Cardiac fibroblast (primary cell): ENCODE data around the gene SLC22A23.

Source experiments
- DNase-seq, 2 donors: peaks; one replicate each; pipeline versions ENCODE4 v3.0.0 to v3.0.0-alpha.2; 2010; ENCODE audit warnings: low read depth in 2 of 2
- H3K4me3 ChIP-seq, 2 donors: replicated peaks in 1 of 2; 1 replicate in 1 of 2; 2 replicates in 1 of 2; pipeline ENCODE4 v1.5.1; 2011; ENCODE audit warnings: low read depth in 2 of 2, low read length in 2 of 2, mild to moderate bottlenecking in 2 of 2, moderate library complexity in 1 of 2
- TF ChIP-seq, protein P1 (sequence below): IDR thresholded peaks from one replicate; pipeline ENCODE4 v1.5.1; 2011; ENCODE audit warnings: low read depth, mild to moderate bottlenecking, low read length, inconsistent platforms

Gene SLC22A23

DNA sequence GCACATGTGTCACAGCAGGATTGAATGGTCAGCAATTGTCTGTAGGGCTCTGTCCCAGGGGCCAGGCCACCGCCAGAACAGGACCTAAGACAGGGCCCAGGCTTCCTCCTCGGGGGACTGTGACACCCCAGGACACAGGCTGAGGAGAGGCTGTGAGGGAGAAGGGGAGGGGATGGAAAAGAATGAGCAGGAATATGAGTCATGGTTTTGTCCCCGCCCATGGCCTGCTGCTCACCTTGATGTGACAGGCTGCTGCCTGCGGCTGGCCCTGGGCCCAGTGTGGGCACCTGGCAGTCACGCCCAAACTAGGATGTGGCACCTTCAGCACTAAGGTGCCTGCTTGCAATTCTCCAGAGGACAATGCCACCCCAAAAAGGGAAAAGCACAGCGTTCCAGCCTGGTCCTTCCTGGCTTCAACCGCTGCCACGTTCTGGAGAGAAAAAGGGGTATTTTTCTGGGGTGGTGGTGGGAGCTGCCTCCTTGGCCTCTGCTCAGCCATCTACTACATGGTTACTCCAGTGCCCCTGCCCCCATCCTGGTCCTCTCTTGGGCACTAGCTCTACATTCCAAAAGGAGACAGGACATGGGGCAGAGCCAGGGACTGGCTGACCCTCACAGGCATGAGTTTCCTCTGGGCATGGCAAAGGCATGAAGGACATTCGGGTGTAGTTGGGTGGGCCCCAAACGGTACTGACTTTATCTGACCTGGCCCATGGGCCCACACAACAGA is 93.4 kb downstream of the SLC22A23 start:
- TF ChIP-seq, protein P1, sequence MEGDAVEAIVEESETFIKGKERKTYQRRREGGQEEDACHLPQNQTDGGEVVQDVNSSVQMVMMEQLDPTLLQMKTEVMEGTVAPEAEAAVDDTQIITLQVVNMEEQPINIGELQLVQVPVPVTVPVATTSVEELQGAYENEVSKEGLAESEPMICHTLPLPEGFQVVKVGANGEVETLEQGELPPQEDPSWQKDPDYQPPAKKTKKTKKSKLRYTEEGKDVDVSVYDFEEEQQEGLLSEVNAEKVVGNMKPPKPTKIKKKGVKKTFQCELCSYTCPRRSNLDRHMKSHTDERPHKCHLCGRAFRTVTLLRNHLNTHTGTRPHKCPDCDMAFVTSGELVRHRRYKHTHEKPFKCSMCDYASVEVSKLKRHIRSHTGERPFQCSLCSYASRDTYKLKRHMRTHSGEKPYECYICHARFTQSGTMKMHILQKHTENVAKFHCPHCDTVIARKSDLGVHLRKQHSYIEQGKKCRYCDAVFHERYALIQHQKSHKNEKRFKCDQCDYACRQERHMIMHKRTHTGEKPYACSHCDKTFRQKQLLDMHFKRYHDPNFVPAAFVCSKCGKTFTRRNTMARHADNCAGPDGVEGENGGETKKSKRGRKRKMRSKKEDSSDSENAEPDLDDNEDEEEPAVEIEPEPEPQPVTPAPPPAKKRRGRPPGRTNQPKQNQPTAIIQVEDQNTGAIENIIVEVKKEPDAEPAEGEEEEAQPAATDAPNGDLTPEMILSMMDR, result no peak
- no peak overlapping the region for H3K4me3 ChIP-seq
- no peak for DNase-seq

DNA sequence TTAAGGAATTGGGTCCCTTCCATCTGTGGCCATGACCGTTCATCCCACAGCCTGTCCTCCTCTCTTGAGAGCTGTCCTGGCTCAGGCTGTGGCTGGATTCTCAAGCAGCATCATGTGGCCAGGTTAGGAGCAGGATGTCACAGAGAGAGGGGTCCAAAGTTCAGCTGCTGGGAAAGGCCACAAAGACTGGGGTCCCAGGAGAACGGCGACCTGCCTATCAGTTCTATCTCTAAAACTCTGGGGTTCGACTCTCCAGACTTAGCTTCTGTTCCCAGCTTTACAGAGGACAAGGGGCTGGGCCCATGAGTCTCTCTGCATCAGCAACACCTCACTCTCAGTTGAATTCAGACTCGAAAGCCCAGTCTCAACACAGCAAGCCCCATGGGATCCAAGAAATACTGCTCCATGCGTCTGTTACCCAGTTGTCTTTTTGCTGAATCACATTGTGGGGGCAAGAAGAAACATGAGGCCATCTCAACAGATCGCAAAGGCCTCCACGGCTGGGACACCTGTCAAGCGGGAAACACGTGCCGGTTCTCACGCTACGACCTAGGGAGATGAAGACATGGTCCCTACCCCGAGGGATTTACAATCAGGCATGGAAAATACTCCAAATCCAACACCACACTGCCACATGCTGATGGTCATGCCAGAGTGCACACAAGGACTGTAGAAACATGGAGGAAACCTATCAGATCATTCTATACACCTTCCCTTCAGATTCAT is 95.4 kb downstream of the SLC22A23 start:
- DNase-seq, result peak in 1 of 2 donors; percentile 36
- TF ChIP-seq, protein P1, result no peak

DNA sequence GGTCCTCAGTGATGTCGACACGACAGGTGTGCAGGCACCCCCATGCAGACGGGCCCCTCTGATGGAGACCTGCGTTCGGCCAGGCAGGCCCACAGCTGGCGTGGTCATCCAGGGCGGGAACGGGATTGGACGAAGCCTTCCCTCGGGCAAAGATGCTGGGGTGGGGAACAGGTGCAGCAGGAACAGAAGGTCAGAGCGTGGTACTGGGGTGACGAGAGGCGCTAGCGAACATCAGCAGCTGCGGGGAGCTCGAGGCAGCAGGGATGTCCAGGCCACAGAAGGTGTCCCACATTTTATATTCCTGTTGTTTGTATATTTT is 96.2 kb downstream of the SLC22A23 start:
- H3K4me3 ChIP-seq, result no peak overlapping the region
- TF ChIP-seq, protein P1, result no peak
- no peak for DNase-seq

More for the DNA sequence above, 95.4 kb downstream of the SLC22A23 start:
- no peak overlapping the region for H3K4me3 ChIP-seq

DNA sequence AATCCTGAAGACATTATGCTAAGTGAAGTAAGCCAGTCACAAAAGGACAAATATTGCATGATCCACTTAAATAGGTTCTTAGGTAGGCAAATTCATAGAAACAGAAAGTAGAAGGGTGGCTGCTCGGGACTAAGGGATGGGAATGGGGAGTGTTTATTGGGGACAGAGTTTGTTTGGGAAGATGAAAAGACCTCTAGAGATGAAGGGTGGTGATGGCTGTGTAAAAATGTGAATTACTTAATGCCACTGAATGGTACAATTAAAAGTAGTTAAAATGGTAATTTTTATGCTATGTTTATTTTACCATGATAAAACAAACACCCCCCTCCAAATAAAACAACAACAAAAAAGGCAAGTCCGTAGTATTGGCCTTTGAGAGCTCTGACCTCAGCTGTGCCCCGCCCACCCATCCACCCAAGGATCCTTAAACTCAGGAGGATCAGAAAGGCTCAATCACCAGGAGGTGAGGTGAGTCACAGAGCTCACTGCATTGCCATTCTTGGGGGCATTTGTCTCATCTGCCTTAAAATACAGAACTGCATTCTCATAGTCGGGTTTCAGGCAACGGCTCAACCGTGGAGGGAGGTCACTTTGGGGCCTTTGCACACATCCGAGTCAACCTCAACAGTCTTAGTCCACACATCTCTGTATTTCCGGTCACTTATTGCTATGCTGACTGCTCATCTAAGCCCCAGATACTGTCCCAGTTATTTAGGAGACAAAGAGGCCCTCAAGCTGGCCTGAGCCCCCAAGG is 96.7 kb downstream of the SLC22A23 start:
- no peak for DNase-seq
- H3K4me3 ChIP-seq, result no peak overlapping the region

DNA sequence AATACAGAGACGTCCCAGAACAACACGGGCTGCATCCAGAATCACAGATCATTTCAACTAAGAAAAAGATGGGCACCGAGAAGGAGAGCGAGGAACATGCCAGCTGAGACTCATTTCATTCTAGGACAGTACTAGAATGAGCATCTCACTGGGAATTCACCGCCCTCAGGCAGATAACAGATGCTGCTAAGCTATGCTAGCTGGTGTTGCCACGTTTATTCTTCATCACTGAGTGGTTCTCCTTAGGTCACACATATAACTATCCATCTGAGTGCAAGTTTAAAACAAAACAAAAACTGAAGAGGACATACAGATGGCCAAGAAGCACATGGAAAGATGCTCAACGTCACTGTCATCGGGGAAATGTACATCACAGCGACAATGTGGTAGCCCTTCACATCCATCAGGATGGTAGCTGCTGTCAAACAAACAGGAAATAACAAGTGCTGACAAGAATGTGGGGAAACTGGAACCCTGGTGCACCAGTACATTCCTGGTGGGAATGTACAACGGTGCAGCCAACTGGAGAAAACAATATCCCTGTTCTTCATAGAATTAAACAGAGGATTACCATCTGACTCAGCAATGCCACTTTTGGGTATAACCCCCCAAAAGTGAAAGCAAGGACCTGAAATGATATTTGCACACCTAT is 97.6 kb downstream of the SLC22A23 start:
- H3K4me3 ChIP-seq, result no peak overlapping the region
- TF ChIP-seq, protein P1, result no peak
- no peak for DNase-seq

More for the DNA sequence above, 96.7 kb downstream of the SLC22A23 start:
- TF ChIP-seq, protein P1, result no peak

DNA sequence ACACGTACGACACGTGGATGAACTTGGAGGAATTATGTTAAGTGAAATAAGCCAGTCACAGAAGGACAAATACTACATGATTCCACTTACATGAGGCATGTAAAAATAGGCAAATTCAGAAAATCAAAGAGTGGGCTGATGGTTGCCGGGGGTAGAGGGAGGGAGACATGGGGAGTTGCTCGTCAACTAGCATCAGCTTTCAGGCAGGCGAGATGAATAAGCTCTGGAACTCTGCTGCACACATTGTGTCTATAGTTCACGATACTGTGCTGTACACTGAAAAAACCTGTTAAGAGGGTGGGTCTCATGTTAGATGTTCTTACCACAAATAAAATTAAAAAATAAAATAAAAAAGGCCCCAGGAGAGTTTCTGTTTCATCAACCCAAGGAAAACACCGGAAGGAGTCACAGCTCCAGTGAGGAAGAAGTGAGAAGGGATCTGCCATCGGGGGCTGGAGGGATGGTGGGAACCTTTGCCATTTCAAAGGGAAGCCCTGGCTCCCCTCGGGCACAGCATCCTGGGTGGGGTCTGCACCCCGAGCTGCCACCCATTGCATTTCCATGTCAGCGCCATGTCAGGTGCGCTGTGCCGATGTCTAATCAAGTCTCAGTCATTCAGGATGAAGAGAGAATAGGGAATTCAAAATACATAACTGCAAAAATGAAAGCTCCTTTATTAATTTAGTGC is 98.3 kb downstream of the SLC22A23 start:
- DNase-seq, result no peak
- H3K4me3 ChIP-seq, result no peak overlapping the region
- TF ChIP-seq, protein P1, result no peak
